Thymus (tissue), 14 donors: Measurements from ENCODE around the gene USHBP1. TPM values are rescaled to one million over a fixed set of nuclear protein-coding genes. Genes with fewer than 3 reads are reported as not detected.
A peak's percentile ranks its signal among the peaks of the same experiment; 100 is the strongest.

ENCODE experiments used
- DNase-seq, 9 donors: peaks; one replicate each; pipeline ENCODE4 v3.0.0-alpha.2; 2013; ENCODE audit warnings: low spot score in 9 of 9, low read depth in 6 of 9, missing footprints in 1 of 9
- H3K27ac ChIP-seq, 2 donors: one replicate each; pipeline ENCODE4 v1.5.1; 2013; ENCODE audit warnings: control low read depth in 1 of 2, low read depth in 1 of 2, low read length in 1 of 2, mild to moderate bottlenecking in 1 of 2, moderate library complexity in 1 of 2
- H3K27me3 ChIP-seq, 2 donors: one replicate each; pipeline ENCODE4 v1.5.1; 2013; ENCODE audit warnings: low read length in 1 of 2; ENCODE audit not compliant: control insufficient read depth in 2 of 2, insufficient read depth in 1 of 2
- H3K36me3 ChIP-seq, 2 donors: one replicate each; pipeline ENCODE4 v1.5.1; 2013; ENCODE audit warnings: low read length in 1 of 2, mild to moderate bottlenecking in 1 of 2, moderate library complexity in 1 of 2; ENCODE audit not compliant: control insufficient read depth in 2 of 2, insufficient read depth in 2 of 2
- H3K4me1 ChIP-seq, 2 donors: one replicate each; pipeline ENCODE4 v1.5.1; 2013; ENCODE audit warnings: low read length in 2 of 2; ENCODE audit not compliant: control insufficient read depth in 2 of 2, insufficient read depth in 2 of 2
- H3K4me3 ChIP-seq, 2 donors: one replicate each; pipeline ENCODE4 v1.5.1; 2013; ENCODE audit warnings: low read length in 2 of 2, control low read depth in 1 of 2, mild to moderate bottlenecking in 1 of 2
- H3K9me3 ChIP-seq, 2 donors: one replicate each; pipeline ENCODE4 v1.5.1; 2013; ENCODE audit warnings: low read length in 1 of 2, mild to moderate bottlenecking in 1 of 2; ENCODE audit not compliant: control insufficient read depth in 2 of 2, insufficient read depth in 1 of 2
- WGBS: extraction: QIAGEN DNeasy Blood & Tissue Kit; methylation state at CpG from one replicate; pipeline ENCODE4 v1.1.7; 2013; 5-methylcytosine and 5-hydroxymethylcytosine counted together
- long read RNA-seq, 10 donors: transcript quantifications; one replicate each; lab custom pipeline, GENCODE V29; 2026
- polyA plus RNA-seq: library from polyadenylated mRNA; stranded (reverse); fragments of 200-250 nt; gene quantifications from one replicate; pipeline ENCODE4 v1.2.3, GENCODE V29; 2013
- total RNA-seq: library from RNA; stranded (reverse); fragments of 120-200 nt; gene quantifications from one replicate; pipeline ENCODE4 v1.2.4, GENCODE V29; 2013
- donor health status: healthy.

Gene USHBP1, protein sequence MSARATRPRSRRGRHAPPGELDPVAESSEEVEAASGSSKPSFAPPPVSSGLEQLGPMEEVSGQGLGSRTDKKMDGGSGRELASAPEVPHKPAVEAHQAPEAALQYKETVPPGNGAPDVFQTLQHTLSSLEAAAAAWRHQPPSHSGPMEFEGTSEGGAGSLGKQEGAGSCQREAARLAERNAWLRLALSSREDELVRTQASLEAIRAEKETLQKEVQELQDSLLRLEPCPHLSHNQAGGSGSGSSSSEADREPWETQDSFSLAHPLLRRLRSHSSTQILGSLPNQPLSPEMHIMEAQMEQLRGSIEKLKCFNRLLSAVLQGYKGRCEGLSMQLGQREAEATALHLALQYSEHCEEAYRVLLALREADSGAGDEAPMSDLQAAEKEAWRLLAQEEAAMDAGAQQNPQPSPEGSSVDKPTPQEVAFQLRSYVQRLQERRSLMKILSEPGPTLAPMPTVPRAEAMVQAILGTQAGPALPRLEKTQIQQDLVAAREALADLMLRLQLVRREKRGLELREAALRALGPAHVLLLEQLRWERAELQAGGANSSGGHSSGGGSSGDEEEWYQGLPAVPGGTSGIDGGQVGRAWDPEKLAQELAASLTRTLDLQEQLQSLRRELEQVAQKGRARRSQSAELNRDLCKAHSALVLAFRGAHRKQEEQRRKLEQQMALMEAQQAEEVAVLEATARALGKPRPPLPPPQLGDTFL
- 0.76 TPM for total RNA-seq
- polyA plus RNA-seq: 4.4 TPM
- long read RNA-seq, donor 1: 0 reads
- long read RNA-seq, donor 2, partial matches to known transcripts: 208 of 297 reads
- long read RNA-seq, donor 2, other reads (novel, unspliced or antisense): 88 of 297 reads
- long read RNA-seq, donor 3, partial matches to known transcripts: 130 of 181 reads
- long read RNA-seq, donor 3, other reads (novel, unspliced or antisense): 50 of 181 reads
- long read RNA-seq, donor 4, partial matches to known transcripts: 0 of 1 reads
- long read RNA-seq, donor 4, other reads (novel, unspliced or antisense): 0 of 1 reads
- long read RNA-seq, donor 5, partial matches to known transcripts: 33 of 93 reads
- long read RNA-seq, donor 5, other reads (novel, unspliced or antisense): 60 of 93 reads
- long read RNA-seq, donor 6, partial matches to known transcripts: 27 of 46 reads
- long read RNA-seq, donor 6, other reads (novel, unspliced or antisense): 18 of 46 reads
- long read RNA-seq, donor 7: 0 reads
- long read RNA-seq, donor 8: 0 reads
- long read RNA-seq, donor 9: 0 reads
- long read RNA-seq, donor 10: 0 reads

DNA sequence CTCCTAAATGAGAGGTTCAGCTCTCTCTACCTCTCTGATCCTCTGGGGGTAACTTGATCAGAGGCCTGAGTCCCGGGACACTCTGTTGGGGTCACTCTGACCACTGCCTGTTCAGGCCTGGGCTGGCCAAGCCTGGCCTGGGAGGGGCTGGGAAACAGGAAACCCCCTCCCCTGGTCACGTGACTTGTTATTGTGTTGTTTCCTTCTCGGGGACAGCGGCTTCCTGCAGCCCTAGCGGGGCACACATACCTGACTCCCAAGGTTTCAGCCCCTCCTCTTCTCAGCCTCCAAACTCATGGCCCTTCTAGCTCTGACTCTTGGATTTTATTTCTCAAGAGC, at the start of gene USHBP1:
TSS of gene USHBP1 (minus strand) at position 105 of the 339 bp plus-strand sequence. CDS start 446 bp downstream, outside the sequence.
- peaks cover 1 to 11% of the 10 kb centered on the region in 2 donors for H3K9me3 ChIP-seq
- DNase-seq: peak in 1 of 9 donors; percentile 38
- WGBS: 60% methylated on average over 5 of the region's 5 CpGs
- no peak within 1 kb of the TSS for H3K27ac ChIP-seq
- H3K36me3 ChIP-seq: peaks cover 5 to 8% of the 10 kb centered on the region in 2 donors
- peaks cover 7 to 26% of the 10 kb centered on the region in 2 donors for H3K4me1 ChIP-seq
- no peaks in the 10 kb centered on the region for H3K27me3 ChIP-seq
- H3K4me3 ChIP-seq: no peak within 1 kb of the TSS

DNA sequence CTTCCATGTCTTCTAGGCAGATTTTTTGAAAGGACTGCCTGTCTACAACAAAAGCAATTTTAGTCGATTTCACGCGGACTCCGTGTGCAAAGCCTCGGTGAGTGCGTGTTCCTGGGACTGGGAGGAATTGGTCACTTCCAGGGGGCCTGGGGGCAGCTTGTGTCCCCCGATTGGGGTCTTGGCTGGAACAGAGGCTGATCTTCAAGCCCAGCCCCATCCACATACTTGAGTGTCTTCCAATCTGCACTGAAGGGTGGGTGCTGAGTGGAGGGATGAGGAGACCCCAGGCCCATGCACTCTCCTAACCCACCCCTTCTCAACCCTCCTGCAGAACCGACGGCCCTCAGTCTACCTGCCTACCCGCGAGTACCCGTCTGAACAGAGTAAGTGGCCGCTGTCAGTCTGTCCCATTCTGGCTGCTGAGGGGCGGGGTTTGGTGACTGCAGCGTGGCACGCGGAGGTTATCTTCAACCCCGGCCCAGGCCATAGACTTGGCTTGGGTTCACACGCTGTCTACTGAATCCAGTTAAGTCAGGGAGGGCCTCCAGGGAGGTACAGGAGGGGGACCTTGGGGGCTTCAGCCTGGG, 49.6 kb upstream of the USHBP1 start:
- Histone ChIP-seq H3K4me1 (peaks cover 11 to 13% of the 10 kb centered on the region in 2 donors), H3K27me3 (no peaks in the 10 kb centered on the region), H3K27ac (no peak overlapping the region), H3K4me3 (no peak overlapping the region), H3K9me3 (no peaks in the 10 kb centered on the region), H3K36me3 (peaks cover 43 to 47% of the 10 kb centered on the region in 2 donors)
- DNase-seq: no peak
- WGBS: 98% methylated on average over 19 of the region's 19 CpGs

DNA sequence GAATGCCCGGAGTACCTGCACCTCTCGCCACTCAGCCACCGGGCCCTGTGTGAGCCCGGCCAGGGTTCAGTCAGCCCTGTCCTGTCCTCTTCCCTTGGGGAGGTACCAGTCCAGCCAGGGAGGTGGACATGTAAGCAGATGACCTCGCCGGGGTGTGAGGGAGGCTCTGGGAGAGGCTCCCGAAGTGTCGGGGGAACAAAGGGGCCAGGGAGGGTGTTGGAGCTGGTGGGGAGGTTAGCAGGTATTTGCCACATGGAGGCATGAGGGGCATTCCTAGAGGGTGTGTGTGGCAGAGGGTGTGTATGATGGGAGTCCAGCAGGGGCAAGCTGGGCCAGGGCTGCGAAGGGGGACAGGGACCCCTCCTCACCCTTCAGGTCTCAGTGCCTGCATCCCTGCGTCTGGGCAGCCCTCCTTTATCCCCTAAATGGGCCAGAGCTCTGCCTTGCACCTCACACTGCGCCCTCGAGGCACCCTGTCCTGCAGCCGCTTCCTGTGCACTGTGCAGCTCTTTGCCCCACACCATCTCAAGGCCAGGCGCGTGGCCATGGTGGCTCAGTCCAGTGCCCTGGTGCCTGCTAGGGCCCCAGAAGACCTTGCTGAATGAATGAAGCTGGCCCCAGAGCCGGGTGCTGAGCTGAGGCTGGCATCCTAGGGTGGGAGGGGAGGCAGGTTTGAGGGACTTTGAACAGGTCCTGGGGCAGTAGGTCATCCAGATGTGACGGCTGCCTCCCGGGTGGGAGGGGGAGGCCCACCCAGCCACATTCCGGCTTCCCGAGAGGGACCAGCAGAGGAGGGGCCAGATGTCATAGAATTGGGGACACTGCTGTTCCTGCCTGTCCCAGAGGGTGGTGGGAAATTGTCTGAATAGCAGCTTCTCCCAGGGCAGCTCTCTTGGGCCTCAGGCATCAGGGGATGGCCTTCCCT, 47.9 kb upstream of the USHBP1 start:
- Histone ChIP-seq H3K27ac (no peak overlapping the region), H3K9me3 (no peaks in the 10 kb centered on the region), H3K27me3 (no peaks in the 10 kb centered on the region), H3K4me1 (peaks cover 11 to 16% of the 10 kb centered on the region in 2 donors), H3K36me3 (peaks cover 36 to 42% of the 10 kb centered on the region in 2 donors), H3K4me3 (no peak overlapping the region)
- WGBS: 96% methylated on average over 20 of the region's 20 CpGs
- no peak for DNase-seq

DNA sequence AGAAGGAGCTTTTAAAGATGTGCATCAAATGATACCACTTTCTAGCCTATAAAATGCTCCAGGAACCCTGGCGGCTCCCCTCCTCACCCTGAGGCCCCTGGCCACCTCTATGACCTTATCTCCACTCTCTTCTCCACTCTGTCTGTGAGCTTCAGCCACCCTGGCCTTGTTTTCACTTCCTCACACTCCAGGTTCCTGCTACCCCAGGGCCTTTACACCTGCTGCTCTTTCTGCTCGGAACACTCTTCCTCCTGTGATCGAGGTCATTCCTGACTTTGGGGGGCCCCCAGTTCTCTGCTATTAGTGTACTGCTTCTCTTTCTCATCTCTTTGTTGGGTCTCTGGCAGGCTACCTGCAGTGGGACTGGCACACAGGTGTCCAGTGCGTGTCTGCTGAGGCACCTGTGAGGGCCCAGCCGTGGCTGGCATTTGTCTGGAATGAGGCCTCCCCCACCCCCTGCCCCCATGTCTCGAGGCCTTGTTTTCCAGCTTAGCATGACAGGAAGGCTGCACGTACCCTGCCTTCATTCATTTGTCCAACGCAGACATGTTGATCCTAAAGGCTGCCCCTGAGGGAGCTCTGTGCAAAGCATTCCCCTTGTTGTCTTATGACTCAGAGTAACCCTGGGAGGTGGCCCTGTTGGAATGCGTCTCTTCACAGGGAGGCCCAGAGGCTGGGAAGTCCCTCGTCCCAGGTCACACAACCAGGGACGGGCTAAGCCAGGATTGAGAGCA, 47.1 kb upstream of the USHBP1 start:
- Histone ChIP-seq H3K27ac (no peak overlapping the region), H3K4me3 (no peak overlapping the region), H3K27me3 (no peaks in the 10 kb centered on the region), H3K36me3 (peaks cover 35 to 42% of the 10 kb centered on the region in 2 donors), H3K4me1 (peaks cover 11 to 20% of the 10 kb centered on the region in 2 donors), H3K9me3 (no peaks in the 10 kb centered on the region)
- no peak for DNase-seq
- WGBS: 87% methylated on average over 11 of the region's 11 CpGs

DNA sequence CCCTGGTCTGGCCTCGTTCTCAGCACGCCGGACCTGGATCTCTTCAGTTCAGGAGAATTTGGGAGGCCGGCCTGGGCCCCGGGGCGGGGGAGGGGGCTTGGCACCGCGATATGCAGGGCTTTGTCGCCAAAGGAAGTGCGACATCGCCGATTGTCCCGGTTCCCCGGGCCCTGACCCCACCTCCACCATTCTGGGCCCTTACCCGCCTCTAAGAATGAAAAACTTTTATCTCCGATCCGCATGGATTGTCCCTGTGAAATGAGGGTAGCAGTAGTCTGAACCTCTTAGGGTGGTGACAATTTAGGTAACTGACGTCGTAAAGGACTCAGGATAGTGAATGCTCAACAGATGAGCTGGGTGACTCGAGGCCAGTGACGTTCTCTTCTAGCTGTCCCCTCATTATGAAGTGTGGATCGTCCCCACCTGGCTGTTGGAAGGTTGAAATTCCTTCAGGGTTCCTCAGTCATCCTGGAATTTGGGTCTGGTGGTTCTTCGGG, 45.5 kb upstream of the USHBP1 start:
- Histone ChIP-seq H3K4me1 (peaks cover 13 to 32% of the 10 kb centered on the region in 2 donors), H3K36me3 (peaks cover 25 to 31% of the 10 kb centered on the region in 2 donors), H3K27me3 (no peaks in the 10 kb centered on the region), H3K27ac (peak overlapping the region; percentile 48 to 75), H3K9me3 (peaks cover 0 to 2% of the 10 kb centered on the region in 2 donors), H3K4me3 (peak overlapping the region; percentile 80 to 94)
- 11% methylated on average over 23 of the region's 23 CpGs for WGBS
- no peak for DNase-seq

DNA sequence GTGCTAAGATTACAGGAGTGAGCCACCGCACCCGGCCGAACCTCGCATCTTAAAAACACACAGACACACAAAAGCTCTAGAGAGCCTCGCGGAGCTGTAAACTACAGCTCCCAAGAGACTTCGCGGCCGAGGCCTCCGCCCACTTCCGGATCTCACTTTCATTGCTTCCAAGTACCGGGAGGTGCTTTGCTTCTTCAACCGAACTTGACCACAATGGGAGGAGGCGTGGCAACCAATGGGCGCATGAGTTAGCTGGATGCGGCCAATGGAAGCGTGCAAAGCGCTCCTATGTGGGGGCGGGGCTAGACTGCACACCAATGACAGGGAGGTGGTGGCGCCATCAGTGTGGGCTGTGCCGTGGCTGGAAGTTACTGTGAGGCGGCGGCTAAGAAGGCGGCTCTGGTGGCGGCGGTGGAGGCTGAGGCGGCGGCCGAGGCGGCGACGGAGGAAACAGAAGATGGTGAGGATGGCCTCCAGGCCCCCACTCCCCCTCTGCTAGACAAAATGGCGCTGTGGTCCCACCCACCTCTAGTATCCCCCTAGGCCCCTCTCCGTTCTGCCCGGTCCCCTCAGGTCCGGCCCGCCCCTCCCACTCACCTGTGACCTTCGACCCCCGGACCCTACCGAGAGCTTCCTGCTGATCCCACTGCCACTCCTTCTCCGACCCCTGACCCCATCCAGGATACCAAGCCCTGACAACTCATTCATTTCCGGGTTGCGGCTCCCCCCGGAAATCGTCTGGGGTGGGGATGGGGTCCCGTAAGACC, 44.8 kb upstream of the USHBP1 start, which contains the start of gene DDA1:
TSS of gene DDA1 (plus strand) at position 366 of the 767 bp plus-strand sequence. CDS start at position 458, 92 bp downstream.
- no peaks in the 10 kb centered on the region for H3K27me3 ChIP-seq
- H3K4me3 ChIP-seq: peak within 1 kb of the TSS; percentile 80 to 94
- peaks cover 20 to 26% of the 10 kb centered on the region in 2 donors for H3K36me3 ChIP-seq
- H3K4me1 ChIP-seq: peaks cover 19 to 38% of the 10 kb centered on the region in 2 donors
- under 1% methylated on average over 46 of the region's 46 CpGs for WGBS
- H3K9me3 ChIP-seq: peaks cover 0 to 2% of the 10 kb centered on the region in 2 donors
- H3K27ac ChIP-seq: peak within 1 kb of the TSS; percentile 48 to 75
- peak; percentile 96 to 100 (median 99) for DNase-seq

DNA sequence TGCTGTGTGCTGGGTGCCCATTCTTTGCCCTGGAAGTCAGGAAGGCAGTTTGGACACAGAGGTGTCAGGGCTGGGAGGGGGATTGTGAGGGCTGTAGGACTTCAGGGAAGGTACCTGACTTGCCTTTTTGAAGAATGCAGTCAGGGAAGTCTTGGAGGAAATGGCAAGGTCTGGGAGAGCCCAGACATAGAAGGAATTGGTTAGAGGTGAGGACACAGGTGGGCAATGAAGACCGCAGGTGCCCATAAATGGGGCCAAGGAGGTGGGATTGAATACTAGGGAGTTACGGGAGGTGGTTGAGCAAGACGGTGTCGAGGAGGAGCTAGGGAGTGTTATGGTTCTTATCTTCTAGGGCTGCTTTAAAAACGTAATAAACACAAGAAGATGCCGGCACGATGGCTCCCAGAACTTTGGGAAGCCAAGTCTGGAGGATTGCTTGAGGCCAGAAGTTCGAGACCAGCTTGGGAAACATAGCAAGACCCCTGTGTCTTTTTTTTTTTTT, 43.4 kb upstream of the USHBP1 start:
- Histone ChIP-seq H3K36me3 (peaks cover 11% of the 10 kb centered on the region in 2 donors), H3K9me3 (peaks cover 0 to 2% of the 10 kb centered on the region in 2 donors), H3K4me3 (no peak overlapping the region), H3K4me1 (peaks cover 25 to 50% of the 10 kb centered on the region in 2 donors), H3K27me3 (no peaks in the 10 kb centered on the region), H3K27ac (no peak overlapping the region)
- no peak for DNase-seq
- 98% methylated on average over 8 of the region's 8 CpGs for whole genome bisulfite sequencing
